GM13976 (cell line): ENCODE measurements around the gene MAN2B2.

Experiments used
- DNase-seq: peaks from one replicate; pipeline ENCODE4 v3.0.0; 2012; ENCODE audit warnings: low spot score
- CTCF ChIP-seq: IDR thresholded peaks from 2 replicates; pipeline ENCODE4 v1.5.1; 2012; ENCODE audit warnings: borderline replicate concordance, mild to moderate bottlenecking; ENCODE audit not compliant: insufficient read depth; ENCODE audit errors: extremely low read depth, missing control alignments, control extremely low read depth
- in situ Hi-C: fragments of 300-500 bp; cut with MboI; formaldehyde crosslinking; loops from one replicate; pipeline ENCODE4 v1.12.0; 2022; ENCODE audit warnings: low sequenced_read_pairs, mixed read lengths, inconsistent platforms; ENCODE audit not compliant: unreplicated experiment

The MAN2B2 gene

GRCh38 chr4:6589444-6589843 is 14.5 kb downstream of the MAN2B2 start:
- in situ Hi-C loops: no loop called here
- TF ChIP-seq CTCF: no peak

GRCh38 chr4:6591313-6591712 is 16.3 kb downstream of the MAN2B2 start:
- DNase-seq: peak; percentile 53
- no peak for TF ChIP-seq CTCF
- in situ Hi-C loops: no loop called here

More at GRCh38 chr4:6589444-6589843, 14.5 kb downstream of the MAN2B2 start:
- no peak for DNase-seq

GRCh38 chr4:6591781-6592180 is 16.8 kb downstream of the MAN2B2 start:
- in situ Hi-C loops: no loop called here
- DNase-seq: no peak
- TF ChIP-seq CTCF: no peak

GRCh38 chr4:6592804-6593563 is 18.0 kb downstream of the MAN2B2 start:
- no peak for TF ChIP-seq CTCF
- DNase-seq: no peak
- in situ Hi-C loops: no loop called here

- no peak for TF ChIP-seq CTCF
- no peak for DNase-seq
- in situ Hi-C loops: no loop called here
Measured at GRCh38 chr4:6594341-6594740, 19.4 kb downstream of the MAN2B2 start.

- no peak for TF ChIP-seq CTCF
- in situ Hi-C loops: no loop called here
- DNase-seq: no peak
Measured at GRCh38 chr4:6594826-6595355, 19.9 kb downstream of the MAN2B2 start.

- in situ Hi-C loops: no loop called here
- no peak for TF ChIP-seq CTCF
- DNase-seq: no peak
Measured at GRCh38 chr4:6595897-6596537, 21.0 kb downstream of the MAN2B2 start.
